GM21576 (cell line): ENCODE data around the gene P2RX3.
"Not testable (repeated sequence)": the region's sequence is repeated elsewhere in the genome, so short reads cannot be mapped to it uniquely, and the experiment has no call there.

Source experiments
- ATAC-seq: cut with Tn5 transposase; IDR thresholded peaks from one replicate; pipeline ENCODE4 v1.9.1; 2021; ENCODE audit warnings: mild to moderate bottlenecking, moderate library complexity; ENCODE audit not compliant: unreplicated experiment

P2RX3 gene

DNA sequence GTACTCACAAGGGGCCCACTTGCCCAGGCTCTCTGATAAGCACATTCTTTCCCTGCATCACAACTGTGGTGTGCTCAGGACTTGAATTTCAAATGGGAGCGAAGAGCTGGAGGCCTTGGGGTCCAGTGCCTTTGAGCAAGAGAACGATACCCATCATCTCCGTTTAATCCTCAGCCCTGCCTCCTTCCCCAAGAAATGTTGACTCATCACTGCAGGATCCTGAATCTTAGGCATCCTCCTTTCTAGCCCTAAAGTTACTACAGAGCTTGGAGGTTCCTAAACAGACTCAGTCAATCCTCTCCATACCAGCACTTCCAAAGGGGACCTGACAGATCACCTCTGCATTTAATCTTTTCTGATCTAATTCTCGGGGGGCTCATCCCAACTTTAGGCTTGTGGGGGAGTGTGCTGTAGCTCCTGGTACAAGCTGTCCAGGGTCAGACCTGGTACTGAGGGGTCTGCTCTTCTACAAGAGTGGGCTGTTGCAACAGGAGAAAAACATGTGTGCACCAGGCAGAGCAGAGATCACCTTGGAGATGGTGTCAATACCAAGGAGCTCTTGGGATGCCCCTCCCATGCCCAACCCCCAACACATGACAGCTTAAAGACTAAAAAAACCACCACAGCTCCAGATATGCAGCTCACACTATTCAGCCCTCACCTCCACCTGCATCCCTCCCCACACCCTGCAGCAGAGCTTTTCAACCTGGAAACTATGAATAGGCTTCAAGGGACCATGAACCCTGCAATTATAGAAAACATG, 56.2 kb downstream of the P2RX3 start:
- ATAC-seq: no peak

DNA sequence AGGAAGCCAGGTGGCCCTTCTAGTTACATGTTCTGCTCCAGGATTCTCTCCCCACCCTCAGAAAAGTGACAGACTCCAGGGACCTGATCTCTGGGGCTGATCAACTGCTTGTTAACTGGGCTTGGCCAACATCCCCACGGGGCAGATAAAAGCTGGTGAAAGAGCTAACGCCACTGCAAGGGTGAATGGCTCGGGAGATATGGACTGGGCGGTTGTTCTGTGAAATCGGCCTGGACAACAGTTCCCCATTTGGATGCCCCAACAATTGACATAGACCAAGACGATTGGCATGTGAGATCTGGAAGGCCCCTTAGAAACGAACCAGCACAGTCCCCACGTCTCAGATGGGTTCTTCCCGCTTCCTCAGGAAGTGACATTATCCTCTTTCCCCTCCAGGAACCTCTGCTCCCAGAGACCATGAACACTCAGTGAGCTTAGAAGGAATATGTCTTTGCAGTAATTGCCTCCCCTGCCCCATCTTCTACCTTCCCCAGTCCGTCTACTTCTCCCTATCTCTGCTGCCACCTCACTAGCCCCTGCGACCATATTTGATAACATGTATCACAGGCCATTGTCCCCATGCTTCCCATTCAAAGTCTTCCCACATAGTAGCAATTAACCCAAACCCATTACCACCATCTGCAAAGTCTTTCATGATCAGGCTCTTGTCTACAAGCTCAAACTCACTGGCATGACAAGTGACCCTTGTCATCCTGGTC, 57.9 kb downstream of the P2RX3 start:
- ATAC-seq: no peak

DNA sequence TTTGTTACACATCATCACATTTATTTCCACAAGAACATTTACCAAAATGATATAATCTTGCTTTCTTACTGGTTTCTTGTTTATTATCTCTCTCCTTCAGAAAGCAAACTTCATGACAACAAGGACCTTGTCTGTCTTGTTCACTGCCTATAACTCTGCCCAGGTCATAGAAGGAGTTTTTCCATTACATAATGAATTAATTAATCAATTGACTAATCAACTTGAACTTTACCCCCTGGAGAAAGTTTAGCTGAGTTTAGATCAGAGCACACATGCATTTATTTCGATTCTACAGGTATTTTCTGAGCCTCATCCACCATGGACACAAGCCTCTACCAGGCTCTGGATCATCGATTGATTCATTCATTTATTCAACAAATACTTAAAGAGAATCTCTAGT, 58.6 kb downstream of the P2RX3 start:
- no peak for ATAC-seq

DNA sequence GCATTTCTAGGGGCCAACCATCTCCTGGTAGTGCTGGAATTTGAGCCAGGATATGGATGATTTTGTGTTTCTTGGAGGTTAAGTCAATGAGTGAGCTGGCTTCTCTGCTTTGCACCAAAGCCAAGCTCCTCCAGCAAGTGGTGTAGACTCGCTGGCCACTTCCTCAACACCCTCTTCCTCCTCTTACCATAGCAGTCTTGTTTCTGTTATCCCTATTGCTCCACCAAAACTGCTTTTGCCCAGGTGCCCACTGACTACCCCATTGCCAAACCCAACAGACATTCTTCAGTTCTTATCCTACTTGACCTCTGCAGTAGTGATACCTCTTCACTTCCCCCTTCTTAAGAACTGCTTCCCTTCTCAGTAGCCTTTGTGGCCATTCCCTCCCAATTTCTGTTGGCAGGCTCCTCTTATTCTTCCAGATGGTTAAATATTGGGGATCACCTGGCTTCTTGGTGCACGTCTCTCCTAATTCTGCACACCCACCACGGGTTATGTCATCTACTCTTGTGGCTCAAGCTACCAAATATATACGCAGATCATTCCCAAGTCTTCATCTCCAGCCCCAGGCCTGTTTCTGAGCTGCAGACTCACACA, 59.3 kb downstream of the P2RX3 start:
- no peak for ATAC-seq

DNA sequence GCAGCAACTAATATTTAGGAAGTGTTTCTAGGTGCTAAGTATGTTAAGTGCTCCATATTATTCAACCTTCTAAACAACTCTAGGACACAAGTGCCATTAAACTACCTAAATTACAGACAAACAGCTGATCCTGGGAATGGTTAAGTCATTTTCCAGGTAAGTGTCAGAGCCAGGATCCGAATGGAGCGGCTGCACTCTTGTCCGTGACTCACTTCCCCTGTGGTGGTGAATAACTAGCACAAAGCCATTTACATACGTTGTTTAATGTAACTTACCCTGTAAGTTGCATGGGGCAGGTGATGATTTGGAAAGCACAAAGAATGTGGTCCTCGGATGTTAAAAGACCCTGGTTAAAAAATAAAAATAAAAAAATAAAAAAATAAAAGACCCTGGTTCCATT, 61.1 kb downstream of the P2RX3 start:
- ATAC-seq: no peak

DNA sequence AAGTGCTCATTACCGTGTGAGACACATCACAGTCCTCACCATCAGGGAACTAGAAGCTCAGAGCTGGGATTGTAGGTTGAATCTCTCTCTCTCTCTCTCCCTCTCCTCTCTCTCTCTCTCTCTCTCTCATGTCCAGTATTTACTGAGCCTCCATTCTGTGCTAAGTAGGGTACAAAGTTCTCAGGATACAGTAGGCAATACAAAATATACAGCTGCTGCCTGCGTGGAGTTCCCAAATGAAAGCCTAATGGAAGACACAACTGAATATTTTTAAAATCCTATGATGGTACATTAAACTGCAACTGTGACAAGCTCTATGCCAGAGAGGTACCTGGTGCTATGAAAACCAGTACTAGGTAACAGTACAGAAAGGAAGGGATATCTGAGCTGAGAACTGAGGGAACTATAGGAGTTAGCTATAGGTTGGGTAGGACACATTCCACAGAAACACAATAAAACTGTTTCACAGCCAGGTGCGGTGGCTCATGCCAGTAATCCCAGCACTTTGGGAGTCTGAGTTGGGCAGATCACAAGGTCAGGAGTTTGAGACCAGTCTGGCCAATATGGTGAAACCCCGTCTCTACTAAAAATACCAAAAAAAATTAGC, 61.9 kb downstream of the P2RX3 start:
- no peak for ATAC-seq

DNA sequence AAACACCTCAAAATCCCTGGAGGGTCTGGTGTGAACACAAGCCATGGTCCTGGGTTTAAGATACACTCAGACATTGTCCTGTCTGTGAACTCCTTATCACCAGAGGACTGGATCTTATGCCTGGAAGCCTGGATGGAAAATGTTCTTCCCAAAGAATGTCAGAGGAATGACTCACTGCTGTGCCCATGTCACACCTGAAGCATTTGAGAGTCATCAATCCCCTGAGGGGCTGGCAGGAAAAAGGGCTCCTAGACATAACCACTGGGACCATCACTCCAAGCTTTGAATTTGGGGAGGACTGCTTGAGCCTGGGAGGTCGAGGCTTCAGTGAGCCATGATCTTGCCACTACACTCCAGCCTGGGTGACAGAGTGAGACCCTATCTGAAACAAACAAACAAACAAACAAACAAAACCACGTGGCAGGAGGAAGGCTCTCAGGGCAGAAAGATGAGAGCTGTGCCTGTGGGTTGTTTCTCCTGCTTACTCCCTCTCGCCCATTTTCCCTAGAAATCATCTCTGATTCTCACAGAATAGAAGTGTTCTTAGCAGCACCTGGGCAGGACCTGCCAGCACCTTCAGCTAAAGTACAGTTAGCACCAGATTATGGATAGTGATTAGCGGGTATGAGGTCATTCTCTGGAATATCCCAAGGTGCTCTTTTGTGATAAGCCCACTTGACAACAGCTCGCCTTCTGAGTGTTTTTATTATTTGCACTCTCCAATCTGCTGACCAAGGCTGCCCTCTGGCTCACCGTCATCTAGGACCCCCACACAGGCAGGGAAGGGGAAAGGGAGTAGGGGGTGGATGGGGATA, 64.2 kb downstream of the P2RX3 start:
- ATAC-seq: no peak

DNA sequence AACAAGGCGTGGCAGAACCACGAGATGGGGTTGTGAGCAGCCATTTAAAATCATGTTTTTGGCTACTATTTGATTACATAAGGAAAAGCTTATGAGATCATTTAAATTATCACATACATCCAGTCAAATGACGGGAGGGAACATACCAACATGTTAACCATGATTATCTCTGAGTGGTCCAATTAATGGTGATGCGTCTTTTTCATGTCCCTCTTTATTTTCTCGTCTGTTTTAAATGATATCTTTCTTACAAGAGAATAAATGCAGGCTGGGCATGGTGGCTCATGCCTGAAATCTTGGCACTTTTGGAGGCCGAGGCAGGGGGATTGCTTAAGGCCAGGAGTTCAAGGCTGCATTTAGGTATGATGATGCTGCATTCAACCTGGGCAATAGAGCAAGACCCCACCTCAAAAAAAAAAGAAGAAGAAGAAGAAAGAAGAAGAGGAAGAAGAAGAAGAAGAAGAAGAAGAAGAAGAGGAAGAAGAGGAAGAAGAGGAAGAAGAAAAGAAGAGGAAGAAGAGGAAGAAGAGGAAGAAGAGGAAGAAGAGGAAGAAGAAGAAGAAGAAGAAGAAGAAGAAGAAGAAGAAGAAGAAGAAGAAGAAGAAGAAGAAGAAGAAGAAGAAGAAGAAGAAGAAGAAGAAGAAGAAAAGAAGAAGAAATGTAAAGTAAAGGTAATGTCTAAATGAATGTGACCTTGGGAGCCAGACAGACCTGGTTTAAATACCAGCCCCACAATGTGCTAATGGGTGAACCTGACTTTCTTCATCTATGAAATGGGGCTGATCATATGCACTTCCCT, 65.0 kb downstream of the P2RX3 start:
- ATAC-seq: not testable (repeated sequence)

DNA sequence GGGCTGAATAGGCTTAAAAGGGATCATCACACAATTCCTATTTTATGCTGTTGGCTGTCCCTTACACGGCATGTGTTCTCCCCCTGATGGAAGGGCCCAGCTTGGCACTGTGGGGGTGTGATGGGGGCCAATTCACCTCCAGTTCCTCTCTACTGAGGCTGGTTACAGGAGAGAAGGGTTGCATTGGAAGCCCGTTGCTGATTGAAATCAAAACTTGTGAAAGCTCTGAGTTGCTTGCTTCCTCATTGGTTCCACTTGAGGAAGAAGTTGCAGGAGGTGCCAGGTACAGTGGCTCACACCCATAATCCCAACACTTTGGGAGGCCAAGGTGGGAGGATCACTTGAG, 65.6 kb downstream of the P2RX3 start:
- no peak for ATAC-seq

DNA sequence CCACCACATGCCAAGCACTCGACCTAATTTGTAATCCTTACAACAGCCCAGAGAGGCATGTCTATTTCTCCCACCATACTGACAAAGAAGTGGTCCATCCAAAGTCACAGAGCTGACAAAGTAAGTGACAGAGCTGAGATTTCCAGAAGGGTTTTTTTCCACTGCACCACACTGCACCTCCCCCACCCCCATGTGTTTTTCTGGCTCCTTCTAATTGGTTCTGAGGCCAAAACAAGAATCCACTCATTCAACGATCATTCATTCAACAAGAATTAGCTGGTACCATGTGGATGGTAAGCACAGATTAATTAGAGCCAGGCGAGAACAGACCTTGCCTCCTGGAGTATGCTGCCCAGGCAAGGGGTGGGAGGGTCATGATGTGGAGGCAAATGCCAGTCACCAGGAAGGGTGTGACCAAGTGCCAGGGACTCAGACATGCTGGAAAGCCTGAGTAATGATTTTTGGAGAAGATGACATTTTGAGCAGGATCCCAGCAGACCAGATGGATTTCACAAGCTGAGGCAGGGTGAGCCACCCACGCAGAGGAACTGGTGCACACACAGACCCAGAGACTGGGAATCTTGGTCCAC, 67.2 kb downstream of the P2RX3 start:
- no peak for ATAC-seq

DNA sequence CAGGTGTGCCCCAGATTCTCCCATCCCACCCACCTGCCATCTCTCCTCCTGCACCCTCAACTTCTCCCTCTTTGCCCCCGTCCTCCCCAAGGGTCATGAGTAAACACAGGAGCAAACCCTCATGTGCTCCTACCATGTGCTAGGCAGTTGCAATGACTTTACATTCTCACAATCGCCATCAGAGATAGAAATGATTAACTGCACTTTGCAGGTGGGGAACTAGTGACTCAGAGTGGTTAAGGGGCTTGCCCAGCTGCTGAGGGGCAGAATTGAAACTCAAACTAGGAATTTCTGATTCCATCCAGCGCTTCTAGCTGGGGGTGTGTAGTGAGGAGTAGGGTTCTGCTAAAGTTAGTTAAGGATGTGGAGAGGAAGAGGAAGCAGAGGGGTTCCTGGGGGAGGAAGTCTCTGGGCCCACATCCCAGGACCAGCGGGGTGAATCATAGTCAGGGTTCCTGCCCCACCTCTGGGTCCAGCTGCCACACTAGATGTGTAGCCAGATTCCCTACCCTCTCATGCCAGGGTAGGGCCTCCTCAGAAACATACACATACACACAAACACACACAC, 68.3 kb downstream of the P2RX3 start:
- peak; percentile 65 for ATAC-seq

DNA sequence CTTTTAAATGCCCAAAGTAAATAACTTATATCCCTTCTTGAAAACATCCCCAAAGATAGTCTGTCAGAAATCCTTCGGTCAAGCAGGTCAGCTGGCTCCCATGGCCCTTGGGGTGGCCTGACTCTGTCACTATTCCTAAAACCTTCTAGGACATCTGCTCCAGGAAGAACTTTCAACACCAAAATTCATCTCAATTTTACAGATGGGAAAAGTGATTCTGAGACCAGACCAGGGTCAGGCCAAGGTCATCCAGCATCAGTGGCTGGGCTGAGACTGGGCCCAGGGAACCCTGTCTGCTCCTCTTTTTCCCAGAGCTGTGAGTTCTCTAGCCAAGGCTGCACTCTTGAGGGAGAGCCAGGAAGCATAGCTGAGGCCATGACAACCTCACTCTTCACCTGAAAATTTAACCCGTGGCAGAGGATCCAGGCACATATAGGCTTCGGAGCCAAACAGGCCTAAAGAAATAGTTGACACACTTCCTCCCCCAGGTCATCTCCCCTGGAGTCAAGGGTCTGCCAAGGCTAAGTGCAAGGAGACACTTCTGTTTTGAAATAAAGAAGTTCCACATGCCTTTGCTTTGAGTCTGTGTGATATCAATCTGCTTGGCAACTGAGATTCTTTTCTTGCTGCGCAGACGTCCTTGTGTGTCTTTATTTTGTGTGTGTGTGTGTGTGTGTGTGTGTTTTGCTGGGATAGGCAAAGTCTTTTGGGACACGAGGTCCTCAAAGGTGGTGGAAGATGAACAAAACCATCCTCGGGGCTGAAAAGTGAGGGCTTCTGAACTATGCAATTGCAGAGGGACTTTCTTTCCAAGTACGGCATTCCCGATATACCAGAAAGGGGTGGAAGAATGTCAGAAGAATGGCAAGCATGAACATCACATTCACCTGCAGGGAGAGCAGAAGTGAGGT, 69.1 kb downstream of the P2RX3 start:
- no peak for ATAC-seq

DNA sequence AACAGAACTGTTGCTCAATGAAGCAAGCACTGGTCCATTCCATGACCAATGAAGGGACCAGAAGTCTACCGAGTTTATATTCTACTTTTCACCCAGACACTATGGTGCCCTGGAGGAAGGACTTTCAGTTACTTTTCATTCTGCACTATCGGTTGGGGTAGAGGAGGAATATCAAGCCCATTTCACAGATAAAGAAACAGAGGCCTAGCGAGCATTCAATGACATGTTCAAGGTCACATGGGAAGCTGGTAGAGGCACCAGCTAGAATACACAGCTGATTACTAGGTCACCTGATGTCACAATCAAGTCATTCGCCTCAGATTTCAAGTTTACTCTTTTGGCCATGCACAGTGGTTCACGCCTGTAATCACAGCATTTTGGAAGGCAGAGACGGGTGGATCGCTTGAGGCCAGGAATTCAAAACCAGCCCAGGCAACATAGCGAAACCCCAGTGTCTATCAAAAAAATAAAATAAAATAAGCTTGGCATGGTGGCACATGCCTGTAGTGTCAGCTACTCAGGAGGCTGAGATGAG, 69.9 kb downstream of the P2RX3 start:
- ATAC-seq: no peak

DNA sequence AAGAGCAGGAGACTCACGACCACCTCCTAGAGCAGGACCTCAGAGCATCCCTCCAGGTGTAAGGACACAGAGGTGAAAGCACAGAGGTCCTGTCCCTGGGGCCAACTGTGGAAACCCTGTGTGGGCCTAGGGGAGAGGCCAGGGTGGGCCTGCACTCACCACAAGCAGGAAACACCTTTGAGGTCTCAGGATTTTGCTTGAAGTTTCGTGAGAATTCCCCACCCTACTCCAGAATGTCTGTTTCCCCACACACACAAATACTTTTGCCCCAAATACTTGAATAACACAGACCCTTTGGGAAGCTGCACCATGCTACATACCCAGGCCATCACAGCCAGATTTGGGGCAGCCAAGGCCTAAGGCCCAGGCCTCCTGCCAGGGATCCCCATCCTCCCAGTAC, 70.6 kb downstream of the P2RX3 start:
- no peak for ATAC-seq

DNA sequence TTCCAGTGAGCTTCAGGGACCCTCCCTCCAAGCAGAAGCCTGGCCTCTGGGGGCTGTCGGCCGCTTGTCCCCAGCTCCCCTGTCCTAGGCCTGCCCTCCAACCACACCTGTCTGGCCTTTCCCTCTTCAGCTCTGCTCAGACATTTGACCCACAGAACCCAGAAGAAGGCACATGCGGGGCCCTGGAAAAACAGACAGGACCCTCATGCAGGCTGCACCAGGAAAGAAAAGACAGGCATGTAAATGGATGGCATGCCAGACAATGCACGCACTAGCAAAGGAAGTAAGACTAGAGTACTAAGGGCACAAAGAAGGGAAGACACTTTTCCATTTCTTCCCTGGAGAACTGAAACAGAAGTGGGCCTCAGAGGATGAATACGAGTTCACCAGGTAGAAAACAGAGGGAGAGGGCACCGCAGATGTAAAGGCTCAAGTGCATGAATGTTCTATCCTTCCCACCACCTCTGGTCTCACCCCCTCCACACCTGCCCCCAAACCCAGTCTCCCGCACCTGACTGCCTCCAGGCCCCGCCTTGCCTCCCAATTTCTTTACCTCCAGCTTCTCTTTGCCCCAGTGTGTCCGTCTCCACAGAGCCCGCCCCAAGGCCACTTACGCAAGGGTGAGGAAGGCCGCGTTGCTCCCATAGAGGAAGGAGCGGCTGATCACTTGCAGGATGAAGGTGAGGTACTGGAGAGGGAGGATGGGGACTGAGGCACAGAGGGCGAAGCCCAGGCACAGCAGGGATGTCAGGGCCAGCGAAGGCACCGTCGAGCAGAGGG, 71.4 kb downstream of the P2RX3 start:
- ATAC-seq: no peak

DNA sequence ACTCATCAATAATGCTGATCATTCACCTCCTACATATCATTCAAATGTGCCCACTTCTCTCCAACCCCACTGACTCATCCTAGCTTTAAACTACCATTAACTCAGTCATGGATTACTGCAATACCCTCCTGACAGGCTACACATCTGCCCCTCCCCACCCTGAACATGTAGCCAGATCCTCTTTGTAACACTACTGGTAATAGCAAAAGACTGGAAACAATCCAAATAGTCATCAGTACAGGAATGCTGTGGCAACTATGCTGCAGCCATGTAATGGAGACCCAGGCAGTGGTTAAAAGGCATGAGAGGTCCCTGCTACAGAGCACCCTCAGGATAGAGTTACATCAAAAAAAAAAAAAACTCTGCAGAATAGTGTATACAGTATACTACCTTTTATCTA, 72.1 kb downstream of the P2RX3 start:
- ATAC-seq: no peak

DNA sequence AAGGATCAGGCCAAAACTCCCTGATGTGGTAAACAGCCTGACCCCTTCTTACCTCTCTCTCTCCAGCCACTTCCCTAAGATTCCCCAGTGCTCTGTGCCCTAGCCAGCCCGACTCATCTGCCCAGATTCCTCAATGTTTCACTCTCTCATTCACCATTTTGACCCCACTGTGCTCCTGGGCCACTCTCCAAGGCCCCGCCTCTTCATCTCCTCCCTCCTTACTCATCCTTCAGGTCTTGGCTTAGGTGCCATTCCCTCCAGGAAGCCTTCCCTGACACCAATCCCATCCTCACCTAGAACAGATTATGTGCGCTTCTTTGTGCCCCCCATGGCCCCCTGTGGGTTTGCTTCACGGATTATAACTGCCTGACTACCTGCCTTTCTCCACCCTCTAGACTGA, 75.5 kb downstream of the P2RX3 start:
- no peak for ATAC-seq
